NB4 (cell line): ENCODE measurements around the gene RARG.

ENCODE experiments used
- MAX ChIP-seq: IDR thresholded peaks from 2 replicates; pipeline ENCODE4 v1.6.1; 2011; ENCODE audit warnings: low read depth, low read length
- POLR2A ChIP-seq: IDR thresholded peaks from 2 replicates; pipeline ENCODE4 v1.6.1; 2011; ENCODE audit warnings: mild to moderate bottlenecking; ENCODE audit not compliant: insufficient read length; ENCODE audit errors: extremely low read depth
- TF ChIP-seq, protein P1 (sequence below): IDR thresholded peaks from one replicate; pipeline ENCODE4 v1.5.1; 2012; ENCODE audit warnings: low read depth, low read length

GRCh38 chr12:53166837-53167236, 65.2 kb downstream of the RARG start:
- TF ChIP-seq, protein P1, sequence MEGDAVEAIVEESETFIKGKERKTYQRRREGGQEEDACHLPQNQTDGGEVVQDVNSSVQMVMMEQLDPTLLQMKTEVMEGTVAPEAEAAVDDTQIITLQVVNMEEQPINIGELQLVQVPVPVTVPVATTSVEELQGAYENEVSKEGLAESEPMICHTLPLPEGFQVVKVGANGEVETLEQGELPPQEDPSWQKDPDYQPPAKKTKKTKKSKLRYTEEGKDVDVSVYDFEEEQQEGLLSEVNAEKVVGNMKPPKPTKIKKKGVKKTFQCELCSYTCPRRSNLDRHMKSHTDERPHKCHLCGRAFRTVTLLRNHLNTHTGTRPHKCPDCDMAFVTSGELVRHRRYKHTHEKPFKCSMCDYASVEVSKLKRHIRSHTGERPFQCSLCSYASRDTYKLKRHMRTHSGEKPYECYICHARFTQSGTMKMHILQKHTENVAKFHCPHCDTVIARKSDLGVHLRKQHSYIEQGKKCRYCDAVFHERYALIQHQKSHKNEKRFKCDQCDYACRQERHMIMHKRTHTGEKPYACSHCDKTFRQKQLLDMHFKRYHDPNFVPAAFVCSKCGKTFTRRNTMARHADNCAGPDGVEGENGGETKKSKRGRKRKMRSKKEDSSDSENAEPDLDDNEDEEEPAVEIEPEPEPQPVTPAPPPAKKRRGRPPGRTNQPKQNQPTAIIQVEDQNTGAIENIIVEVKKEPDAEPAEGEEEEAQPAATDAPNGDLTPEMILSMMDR = no peak
- TF ChIP-seq MAX (no peak), POLR2A (no peak)
